ENCODE data around the gene PRKCSH. TPM values are rescaled to one million over a fixed set of nuclear protein-coding genes. Genes with fewer than 3 reads are reported as not detected.

Gene PRKCSH
- total and polyA plus RNA-seq, 2 donors (not counting 1 experiment from before 2014, with no cell fraction given) = 259 to 402 TPM

DNA sequence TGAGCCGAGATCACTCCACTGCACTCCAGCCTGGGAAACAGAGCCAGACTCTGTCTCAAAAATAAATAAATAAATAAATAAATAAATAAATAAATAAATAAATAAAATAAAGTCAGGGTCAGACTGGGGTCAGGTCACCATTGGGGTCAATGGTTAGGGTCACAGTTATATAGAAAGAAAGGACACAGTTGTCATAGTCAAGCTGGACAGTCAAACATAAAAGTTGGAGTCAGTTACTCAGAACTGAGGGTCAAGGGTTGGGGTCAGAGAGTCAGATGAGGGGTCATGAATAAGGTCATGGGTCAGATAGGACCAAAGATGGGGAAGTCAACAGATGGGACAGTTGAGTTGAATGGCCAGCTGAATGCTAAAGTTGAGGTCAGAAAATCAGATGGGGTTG, 34.6 kb upstream of the PRKCSH start:
- no peak for DNase-seq
- no peaks in the 10 kb centered on the region for H3K9me3 ChIP-seq (ENCODE audit: control extremely low read depth in 1 of 3, control insufficient read depth in 2 of 3, insufficient read depth in 1 of 3, low read length in 2 of 3)
- H4K20me1 ChIP-seq (ENCODE audit: control insufficient read depth, insufficient read depth, low read length, poor library complexity, severe bottlenecking) = no peaks in the 10 kb centered on the region
- no peaks in the 10 kb centered on the region for H3K9me3 Mint-ChIP-seq (ENCODE audit: insufficient read depth)
- H3K79me2 ChIP-seq (ENCODE audit: control insufficient read depth, insufficient read depth, low read length) = no peaks in the 10 kb centered on the region
- H3K9ac ChIP-seq (ENCODE audit: low read length) = no peak overlapping the region
- no peaks in the 10 kb centered on the region for H3K36me3 ChIP-seq (replicated peaks in 1 of 2; ENCODE audit: control extremely low read depth in 1 of 2, control insufficient read depth in 1 of 2, extremely low read depth in 1 of 2, insufficient read depth in 2 of 2, low read length in 1 of 2)
- POLR2A ChIA-PET = no interaction called here
- H3K4me2 ChIP-seq (replicated peaks; ENCODE audit: low read depth, low read length, poor library complexity, severe bottlenecking) = no peak overlapping the region
- no peaks in the 10 kb centered on the region for H3K4me1 Mint-ChIP-seq
- H3K27me3 Mint-ChIP-seq = peaks cover 9% of the 10 kb centered on the region
- H3K27me3 ChIP-seq (replicated peaks in 1 of 4; ENCODE audit: control extremely low read depth in 1 of 4, control insufficient read depth in 3 of 4, insufficient read depth in 4 of 4, low read length in 3 of 4) = no peaks in the 10 kb centered on the region
- CTCF ChIA-PET = interaction anchor here (1.7 kb wide), 1 partner anchor 20 kb away, joined by 6 read pairs; no protein-coding TSS in a partner anchor
- no peak for ATAC-seq (ENCODE audit: low read depth)
- H2AFZ ChIP-seq (ENCODE audit: insufficient read depth, low read depth, low read length, poor library complexity, severe bottlenecking) = no peak overlapping the region
- TF ChIP-seq EZH2 (IDR thresholded peaks at IDR 0.05; ENCODE audit: borderline replicate concordance, insufficient read depth, low read depth, low read length, poor library complexity, severe bottlenecking) = no peak
- TF ChIP-seq CTCF (IDR thresholded peaks at IDR 0.05) = no peak
- peak overlapping the region; percentile 57 for H3K27ac Mint-ChIP-seq
- no CpG with 5 or more reads among the region's 1 CpG for WGBS (ENCODE audit: insufficient coverage)
- intact Hi-C loops (cut with micrococcal nuclease) = no loop called here
- no peak overlapping the region for H3K27ac ChIP-seq (ENCODE audit: low read length in 2 of 2)
- H3K4me3 ChIP-seq (ENCODE audit: control extremely low read depth in 1 of 5, extremely low read depth in 1 of 5, insufficient read depth in 1 of 5, low read depth in 2 of 5, low read length in 4 of 5) = no peak overlapping the region
- H3K4me3 Mint-ChIP-seq = no peak overlapping the region
- no peaks in the 10 kb centered on the region for H3K4me1 ChIP-seq (ENCODE audit: control insufficient read depth in 2 of 2, insufficient read depth in 2 of 2, low read length in 2 of 2)

GRCh38 chr19:11401808-11402543, 33.5 kb upstream of the PRKCSH start:
- no peak overlapping the region for H3K4me2 ChIP-seq (replicated peaks; ENCODE audit: low read depth, low read length, poor library complexity, severe bottlenecking)
- H3K4me3 ChIP-seq (ENCODE audit: control extremely low read depth in 1 of 5, extremely low read depth in 1 of 5, insufficient read depth in 1 of 5, low read depth in 2 of 5, low read length in 4 of 5) = no peak overlapping the region
- WGBS (ENCODE audit: insufficient coverage) = 93% methylated on average over 8 of the region's 9 CpGs
- Mint-ChIP-seq H3K4me3 (no peak overlapping the region), H3K9me3 (ENCODE audit: insufficient read depth) (no peaks in the 10 kb centered on the region), H3K27ac (no peak overlapping the region), H3K27me3 (peaks cover 8% of the 10 kb centered on the region), H3K4me1 (peaks cover 3% of the 10 kb centered on the region)
- POLR2A ChIA-PET = no interaction called here
- no peak overlapping the region for H3K9ac ChIP-seq (ENCODE audit: low read length)
- H3K9me3 ChIP-seq (ENCODE audit: control extremely low read depth in 1 of 3, control insufficient read depth in 2 of 3, insufficient read depth in 1 of 3, low read length in 2 of 3) = no peaks in the 10 kb centered on the region
- TF ChIP-seq EZH2 (IDR thresholded peaks at IDR 0.05; ENCODE audit: borderline replicate concordance, insufficient read depth, low read depth, low read length, poor library complexity, severe bottlenecking) (no peak), CTCF (IDR thresholded peaks at IDR 0.05) (no peak)
- no peak overlapping the region for H3K27ac ChIP-seq (ENCODE audit: low read length in 2 of 2)
- no peak overlapping the region for H2AFZ ChIP-seq (ENCODE audit: insufficient read depth, low read depth, low read length, poor library complexity, severe bottlenecking)
- DNase-seq = no peak
- no peaks in the 10 kb centered on the region for H3K79me2 ChIP-seq (ENCODE audit: control insufficient read depth, insufficient read depth, low read length)
- no peaks in the 10 kb centered on the region for H4K20me1 ChIP-seq (ENCODE audit: control insufficient read depth, insufficient read depth, low read length, poor library complexity, severe bottlenecking)
- peaks cover 5 to 7% of the 10 kb centered on the region in 2 donors for H3K4me1 ChIP-seq (ENCODE audit: control insufficient read depth in 2 of 2, insufficient read depth in 2 of 2, low read length in 2 of 2)
- H3K27me3 ChIP-seq (replicated peaks in 1 of 4; ENCODE audit: control extremely low read depth in 1 of 4, control insufficient read depth in 3 of 4, insufficient read depth in 4 of 4, low read length in 3 of 4) = peaks cover 0 to 6% (median 0%) of the 10 kb centered on the region in 4 experiments
- CTCF ChIA-PET = interaction anchor here (1.7 kb wide), 1 partner anchor 21 kb away, joined by 6 read pairs; no protein-coding TSS in a partner anchor
- no peak for ATAC-seq (ENCODE audit: low read depth)
- H3K36me3 ChIP-seq (replicated peaks in 1 of 2; ENCODE audit: control extremely low read depth in 1 of 2, control insufficient read depth in 1 of 2, extremely low read depth in 1 of 2, insufficient read depth in 2 of 2, low read length in 1 of 2) = no peaks in the 10 kb centered on the region
- intact Hi-C loops (cut with micrococcal nuclease) = no loop called here
